HG02623 (cell line): ENCODE measurements around the gene UACA.
"Not testable (repeated sequence)": the region's sequence is repeated elsewhere in the genome, so short reads cannot be mapped to it uniquely, and the experiment has no call there.

Experiments
- ATAC-seq: cut with Tn5 transposase; IDR thresholded peaks from one replicate; pipeline ENCODE4 v1.9.1; 2021; ENCODE audit warnings: moderate library complexity; ENCODE audit not compliant: unreplicated experiment

UACA gene

GRCh38 chr15:70753101-70753829 is 10.1 kb downstream of the UACA start:
- ATAC-seq: no peak

GRCh38 chr15:70752193-70752635 is 11.1 kb downstream of the UACA start:
- ATAC-seq: no peak

- no peak for ATAC-seq
Measured at GRCh38 chr15:70750203-70750869, 13.0 kb downstream of the UACA start.

- ATAC-seq: no peak
Measured at GRCh38 chr15:70748281-70748747, 15.0 kb downstream of the UACA start.

GRCh38 chr15:70746598-70746997 is 16.8 kb downstream of the UACA start:
- not testable (repeated sequence) for ATAC-seq

- no peak for ATAC-seq
Measured at GRCh38 chr15:70742928-70743327, 20.4 kb downstream of the UACA start.

GRCh38 chr15:70741677-70742293 is 21.6 kb downstream of the UACA start:
- ATAC-seq: no peak

GRCh38 chr15:70741107-70741531 is 22.2 kb downstream of the UACA start:
- no peak for ATAC-seq

GRCh38 chr15:70735040-70735439 is 28.3 kb downstream of the UACA start:
- not testable (repeated sequence) for ATAC-seq

GRCh38 chr15:70729164-70729563 is 34.2 kb downstream of the UACA start:
- ATAC-seq: no peak

- ATAC-seq: no peak
Measured at GRCh38 chr15:70726753-70727152, 36.6 kb downstream of the UACA start.

GRCh38 chr15:70723927-70724326 is 39.4 kb downstream of the UACA start:
- ATAC-seq: no peak

- ATAC-seq: no peak
Measured at GRCh38 chr15:70723122-70723422, 40.3 kb downstream of the UACA start.

GRCh38 chr15:70722266-70723121 is 40.9 kb downstream of the UACA start:
- ATAC-seq: no peak

GRCh38 chr15:70720228-70721016 is 42.9 kb downstream of the UACA start:
- no peak for ATAC-seq

- no peak for ATAC-seq
Measured at GRCh38 chr15:70717237-70717793, 46.0 kb downstream of the UACA start.

GRCh38 chr15:70715840-70716485 is 47.4 kb downstream of the UACA start:
- ATAC-seq: no peak

- ATAC-seq: no peak
Measured at GRCh38 chr15:70714565-70714964, 48.8 kb downstream of the UACA start.

GRCh38 chr15:70714015-70714414 is 49.3 kb downstream of the UACA start:
- ATAC-seq: no peak

GRCh38 chr15:70712271-70712670 is 51.1 kb downstream of the UACA start:
- no peak for ATAC-seq
